ENCODE results near the gene RGS19.

RGS19 gene

DNA sequence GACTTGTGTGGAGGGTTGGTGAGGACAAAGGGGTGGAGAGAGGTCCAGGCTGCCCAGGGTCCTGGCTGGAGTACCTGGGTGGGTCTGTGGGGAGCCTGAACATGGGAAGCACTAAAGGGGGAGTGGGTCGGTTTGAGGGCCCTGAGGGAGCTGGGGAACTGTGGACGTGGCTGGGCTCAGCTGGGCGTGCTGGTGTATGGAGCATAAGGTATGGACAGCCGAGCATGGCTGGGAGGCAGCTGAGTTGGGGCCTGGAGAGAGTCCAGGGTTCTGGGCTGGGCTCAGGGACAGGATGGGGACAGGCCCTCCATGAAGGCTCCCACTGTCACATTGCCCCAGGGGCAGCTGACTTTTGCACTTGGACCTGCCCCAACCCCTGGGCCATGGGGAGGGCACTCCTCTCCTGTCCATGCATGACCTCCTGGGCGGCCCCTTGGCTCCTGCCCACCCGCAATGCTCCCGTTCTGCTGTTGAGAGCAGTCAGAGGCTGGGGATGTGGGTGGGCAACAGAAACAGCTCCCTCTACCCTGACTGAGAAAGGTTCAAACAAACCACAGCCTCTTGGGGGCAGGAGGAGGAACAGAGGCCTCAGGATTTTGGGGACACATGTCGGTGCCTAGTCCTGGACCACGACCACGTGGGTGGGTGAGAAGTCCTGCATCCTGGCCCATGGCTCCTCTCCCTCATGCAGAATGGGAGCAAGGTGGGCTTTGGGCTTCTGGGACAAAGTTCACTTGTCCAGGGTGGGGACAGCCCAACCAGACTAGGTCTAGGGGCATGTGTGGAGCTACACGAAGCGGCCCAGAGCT lies 38.9 kb downstream of the RGS19 start:
- peaks cover 57% of the 10 kb centered on the region for H3K27me3 ChIP-seq (ENCODE audit: control insufficient read depth, insufficient read depth, low read length)
- no peak overlapping the region for H3K4me3 ChIP-seq (ENCODE audit: low read length)
- no peak overlapping the region for H3K9ac ChIP-seq (ENCODE audit: low read depth, low read length)
- no peaks in the 10 kb centered on the region for H3K36me3 ChIP-seq (ENCODE audit: insufficient read depth, low read length)
- peaks cover 19% of the 10 kb centered on the region for H3K4me1 ChIP-seq (ENCODE audit: control insufficient read depth, insufficient read depth, low read length)
- no peaks in the 10 kb centered on the region for H3K9me3 ChIP-seq (replicated peaks; ENCODE audit: low read length)
- no peak overlapping the region for H3K4me2 ChIP-seq (ENCODE audit: low read length)

DNA sequence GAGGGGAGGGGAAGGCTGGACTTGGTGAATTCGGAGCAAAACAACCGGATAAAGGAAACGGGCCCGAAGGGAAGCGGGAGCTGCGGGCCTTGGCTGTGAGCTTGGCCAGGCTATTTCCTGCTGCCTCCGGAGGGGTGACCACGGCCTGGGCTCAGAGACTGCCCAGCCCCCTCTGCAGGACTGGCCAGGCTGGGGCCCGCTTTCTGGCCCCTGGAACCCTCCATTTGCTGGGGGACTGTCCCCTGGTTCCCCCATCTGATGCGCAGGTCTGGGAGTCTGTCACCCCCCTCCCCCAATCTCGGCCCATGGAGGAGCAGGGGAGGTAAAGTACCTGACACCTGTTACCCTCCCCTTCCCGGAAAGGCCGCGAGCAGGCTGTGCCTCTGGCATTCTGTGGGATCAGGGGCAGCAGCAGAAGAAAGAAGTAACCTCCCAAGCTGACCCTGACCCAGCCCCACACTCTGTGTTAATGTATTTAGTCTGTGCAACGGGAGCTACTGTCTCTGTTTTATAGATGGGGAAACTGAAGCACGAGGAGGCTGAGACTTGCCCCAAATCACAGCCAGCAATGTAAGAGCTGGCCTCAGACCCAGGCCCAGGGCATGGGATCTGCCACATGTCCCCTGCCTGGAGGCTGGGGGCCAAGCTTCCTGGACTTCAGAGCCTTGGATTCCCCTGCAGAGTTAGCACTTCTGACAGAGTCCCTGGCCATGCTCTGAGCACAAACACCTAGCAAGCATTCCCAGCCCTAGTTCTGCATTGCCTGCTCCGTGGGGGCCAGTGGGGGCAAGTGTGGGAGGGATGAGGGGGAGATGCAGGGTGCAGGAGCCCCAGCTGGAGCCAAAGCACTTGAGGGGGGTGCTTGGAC lies 39.8 kb downstream of the RGS19 start:
- Histone ChIP-seq H3K4me3 (ENCODE audit: low read length) (peak overlapping the region; percentile 58), H3K9ac (ENCODE audit: low read depth, low read length) (no peak overlapping the region), H3K4me2 (ENCODE audit: low read length) (peak overlapping the region; percentile 79), H3K27me3 (ENCODE audit: control insufficient read depth, insufficient read depth, low read length) (peaks cover 53% of the 10 kb centered on the region), H3K4me1 (ENCODE audit: control insufficient read depth, insufficient read depth, low read length) (peaks cover 14% of the 10 kb centered on the region), H3K36me3 (ENCODE audit: insufficient read depth, low read length) (peaks cover 1% of the 10 kb centered on the region), H3K9me3 (replicated peaks; ENCODE audit: low read length) (no peaks in the 10 kb centered on the region)

DNA sequence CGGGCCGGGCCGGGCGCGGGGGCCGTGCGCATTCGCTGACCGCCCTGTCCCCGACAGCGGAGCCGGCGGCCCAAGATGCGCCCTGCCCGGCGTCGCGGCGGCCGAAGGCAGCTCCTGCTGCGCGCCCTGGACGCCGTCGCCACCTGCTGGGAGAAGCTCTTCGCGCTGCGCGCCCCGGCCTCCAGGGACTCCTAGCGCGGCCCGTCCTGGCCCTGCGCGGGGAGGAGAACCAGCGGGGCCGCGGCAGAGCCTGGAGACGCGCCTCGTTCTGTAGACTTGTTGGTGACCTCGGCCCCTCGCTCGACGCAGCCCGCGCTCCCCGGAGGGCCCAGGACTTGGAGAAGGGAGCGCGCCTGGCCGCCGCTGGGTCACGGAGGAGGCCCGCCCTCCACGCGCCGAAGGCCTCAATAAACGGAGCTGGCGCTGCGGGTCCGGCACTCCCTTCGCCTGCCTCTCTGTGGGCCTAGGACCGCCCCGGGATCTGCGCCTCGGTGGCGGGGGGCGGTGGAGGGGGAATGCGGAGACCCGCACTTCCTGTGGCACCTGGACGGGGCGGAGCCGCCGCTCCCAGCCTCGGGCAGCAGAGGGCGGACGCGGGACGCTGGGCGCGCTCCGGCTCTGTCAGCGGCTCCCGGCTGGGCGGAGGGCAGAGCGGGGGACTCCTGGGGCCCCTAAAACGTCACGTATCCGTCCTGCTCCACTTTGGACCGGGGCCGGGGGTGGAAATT lies 40.6 kb downstream of the RGS19 start:
- peak overlapping the region; percentile 58 for H3K4me3 ChIP-seq (ENCODE audit: low read length)
- H3K4me1 ChIP-seq (ENCODE audit: control insufficient read depth, insufficient read depth, low read length): peaks cover 19% of the 10 kb centered on the region
- H3K4me2 ChIP-seq (ENCODE audit: low read length): peak overlapping the region; percentile 79
- peaks cover 9% of the 10 kb centered on the region for H3K36me3 ChIP-seq (ENCODE audit: insufficient read depth, low read length)
- H3K9me3 ChIP-seq (replicated peaks; ENCODE audit: low read length): no peaks in the 10 kb centered on the region
- H3K27me3 ChIP-seq (ENCODE audit: control insufficient read depth, insufficient read depth, low read length): peaks cover 53% of the 10 kb centered on the region
- no peak overlapping the region for H3K9ac ChIP-seq (ENCODE audit: low read depth, low read length)

DNA sequence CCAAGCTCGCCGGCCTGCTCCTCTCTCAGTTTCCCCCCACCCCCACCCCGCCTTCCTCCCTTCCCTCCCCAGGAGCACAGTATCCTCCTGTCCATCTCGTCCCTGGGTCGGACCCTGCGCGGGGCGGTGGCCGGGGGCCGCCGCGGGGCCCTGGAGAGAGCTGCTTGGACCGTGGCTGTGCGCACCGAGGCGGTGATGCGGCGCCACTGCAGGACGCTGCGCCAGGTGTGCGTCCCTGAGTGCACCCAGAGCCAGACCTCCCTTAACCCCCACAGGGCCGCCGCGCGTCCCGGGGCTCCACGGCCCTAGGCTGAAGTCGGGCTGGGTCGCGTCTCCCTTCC lies 41.1 kb downstream of the RGS19 start:
- Histone ChIP-seq H3K4me3 (ENCODE audit: low read length) (no peak overlapping the region), H3K4me1 (ENCODE audit: control insufficient read depth, insufficient read depth, low read length) (peaks cover 20% of the 10 kb centered on the region), H3K27me3 (ENCODE audit: control insufficient read depth, insufficient read depth, low read length) (peaks cover 53% of the 10 kb centered on the region), H3K4me2 (ENCODE audit: low read length) (peak overlapping the region; percentile 79), H3K9me3 (replicated peaks; ENCODE audit: low read length) (no peaks in the 10 kb centered on the region), H3K9ac (ENCODE audit: low read depth, low read length) (no peak overlapping the region), H3K36me3 (ENCODE audit: insufficient read depth, low read length) (peaks cover 11% of the 10 kb centered on the region)

DNA sequence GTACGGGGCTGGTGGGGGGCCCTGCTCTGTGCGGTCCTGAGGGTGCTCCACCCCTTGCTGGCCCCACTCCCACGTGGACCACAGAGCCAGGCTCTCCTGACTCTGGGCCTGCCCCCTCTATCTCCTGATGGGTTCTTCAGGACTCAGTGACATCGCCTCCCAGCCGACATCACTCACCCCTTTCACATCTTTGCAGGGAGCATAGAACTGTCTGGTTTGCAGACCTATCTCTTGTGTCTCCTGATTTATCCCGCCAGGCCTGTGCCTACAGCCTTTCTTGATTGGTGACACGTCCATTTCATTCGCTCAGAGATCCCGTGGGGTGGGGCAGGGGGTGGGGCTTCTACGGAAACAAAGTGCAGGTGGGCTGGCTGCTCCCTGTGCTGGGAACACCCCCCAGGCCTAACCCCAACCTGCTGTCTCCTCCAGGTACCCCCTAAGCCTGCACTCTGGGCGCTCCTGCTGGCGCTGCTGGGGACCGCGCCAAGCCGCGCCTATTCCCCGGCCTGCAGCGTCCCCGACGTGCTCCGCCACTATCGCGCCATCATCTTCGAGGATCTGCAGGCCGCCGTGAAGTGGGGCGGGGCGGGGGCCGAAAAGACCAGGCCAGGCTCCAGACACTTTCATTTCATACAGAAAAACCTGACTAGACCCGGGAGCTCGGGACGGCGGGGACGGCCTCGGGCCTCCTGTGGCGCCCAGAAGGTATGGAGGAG lies 41.7 kb downstream of the RGS19 start:
- Histone ChIP-seq H3K36me3 (ENCODE audit: insufficient read depth, low read length) (peaks cover 17% of the 10 kb centered on the region), H3K9ac (ENCODE audit: low read depth, low read length) (no peak overlapping the region), H3K27me3 (ENCODE audit: control insufficient read depth, insufficient read depth, low read length) (peaks cover 53% of the 10 kb centered on the region), H3K4me3 (ENCODE audit: low read length) (no peak overlapping the region), H3K4me1 (ENCODE audit: control insufficient read depth, insufficient read depth, low read length) (peaks cover 20% of the 10 kb centered on the region), H3K9me3 (replicated peaks; ENCODE audit: low read length) (no peaks in the 10 kb centered on the region), H3K4me2 (ENCODE audit: low read length) (no peak overlapping the region)

DNA sequence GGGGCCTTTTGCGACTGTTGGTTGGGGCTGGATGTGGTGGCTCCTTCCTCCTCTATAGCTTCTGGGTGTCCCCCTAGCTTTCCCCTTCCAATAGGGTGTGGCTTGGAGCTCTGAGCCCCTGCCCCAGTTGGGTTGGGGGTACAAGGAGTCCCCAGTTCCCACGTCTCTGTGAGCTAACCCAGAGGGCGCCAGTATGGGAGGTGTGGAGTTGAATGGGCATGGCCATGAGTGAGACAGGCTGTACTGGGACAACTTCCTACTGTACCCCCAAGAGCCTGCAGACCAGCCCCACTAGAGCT lies 42.2 kb downstream of the RGS19 start:
- Histone ChIP-seq H3K9me3 (replicated peaks; ENCODE audit: low read length) (no peaks in the 10 kb centered on the region), H3K27me3 (ENCODE audit: control insufficient read depth, insufficient read depth, low read length) (peaks cover 50% of the 10 kb centered on the region), H3K36me3 (ENCODE audit: insufficient read depth, low read length) (peaks cover 20% of the 10 kb centered on the region), H3K4me1 (ENCODE audit: control insufficient read depth, insufficient read depth, low read length) (peaks cover 17% of the 10 kb centered on the region), H3K4me3 (ENCODE audit: low read length) (no peak overlapping the region), H3K4me2 (ENCODE audit: low read length) (no peak overlapping the region), H3K9ac (ENCODE audit: low read depth, low read length) (no peak overlapping the region)

DNA sequence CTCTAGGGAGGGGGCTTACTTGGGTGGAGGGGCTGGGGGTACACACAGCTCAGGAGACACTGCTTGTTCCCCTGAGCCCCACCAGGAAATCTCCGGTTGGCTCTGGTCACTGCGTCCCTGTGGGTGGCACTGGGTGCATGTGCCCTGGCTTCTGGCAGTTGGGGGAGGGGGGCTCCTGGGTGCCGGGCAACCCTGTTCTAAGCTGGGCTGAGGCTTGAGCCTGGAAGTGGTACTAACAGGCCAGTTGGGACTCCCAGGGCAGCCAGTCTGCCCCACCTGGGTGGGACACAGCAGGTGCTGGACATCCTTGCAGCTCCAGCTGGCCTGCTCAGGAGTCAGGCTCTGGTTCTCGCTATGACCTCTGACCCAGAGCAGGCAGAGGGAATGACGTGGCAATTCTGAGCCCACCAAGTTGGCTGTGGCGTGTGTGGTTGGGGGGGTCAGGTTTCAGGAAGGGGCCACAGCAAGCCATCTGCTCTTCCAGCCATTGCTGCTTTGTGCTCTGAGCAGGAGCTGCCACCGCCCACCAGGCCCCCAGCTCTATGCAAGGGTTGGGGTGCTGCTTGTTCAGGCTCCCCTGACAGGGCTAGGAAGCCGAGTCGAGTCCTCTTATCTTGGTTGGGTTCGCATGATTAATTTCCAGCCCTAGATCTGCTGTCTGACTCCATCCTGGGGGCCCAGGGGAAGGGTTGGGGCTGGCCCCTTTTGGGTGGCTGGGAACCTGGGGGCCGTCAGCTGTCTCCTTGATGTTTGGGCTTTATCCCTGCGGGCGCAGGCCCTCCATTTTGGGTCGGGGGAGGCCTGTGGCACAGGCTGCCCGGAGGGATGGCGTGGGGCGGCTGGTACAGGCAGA lies 42.7 kb downstream of the RGS19 start:
- Histone ChIP-seq H3K36me3 (ENCODE audit: insufficient read depth, low read length) (peaks cover 26% of the 10 kb centered on the region), H3K4me1 (ENCODE audit: control insufficient read depth, insufficient read depth, low read length) (peaks cover 12% of the 10 kb centered on the region), H3K9me3 (replicated peaks; ENCODE audit: low read length) (no peaks in the 10 kb centered on the region), H3K27me3 (ENCODE audit: control insufficient read depth, insufficient read depth, low read length) (peaks cover 44% of the 10 kb centered on the region), H3K9ac (ENCODE audit: low read depth, low read length) (no peak overlapping the region), H3K4me2 (ENCODE audit: low read length) (no peak overlapping the region), H3K4me3 (ENCODE audit: low read length) (no peak overlapping the region)

DNA sequence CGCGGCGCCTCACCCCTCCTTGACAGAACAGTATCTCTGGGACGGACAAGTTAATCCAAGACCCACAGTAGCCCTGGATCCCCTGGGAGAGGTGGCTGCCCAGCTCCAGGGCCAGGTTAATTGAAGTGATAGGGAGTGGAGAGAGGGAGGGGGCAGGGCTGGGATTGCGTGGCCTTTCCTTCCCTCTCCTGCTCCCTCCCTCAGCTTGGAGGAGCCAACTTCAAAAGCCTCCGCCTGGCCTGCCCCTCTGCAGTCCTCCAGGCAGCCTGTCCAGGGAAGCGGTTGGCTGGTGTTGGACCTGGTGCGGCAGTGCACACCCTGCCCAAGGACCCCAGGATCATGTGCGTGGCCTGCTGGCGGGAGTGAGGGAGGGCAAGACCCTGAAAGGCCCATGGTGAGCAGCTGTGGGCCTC lies 43.4 kb downstream of the RGS19 start, which contains the start of gene C20orf204:
C20orf204 (plus strand) TSS at position 250 of the 413 bp plus-strand sequence; CDS start at position 392, 142 bp downstream.
- Histone ChIP-seq H3K27me3 (ENCODE audit: control insufficient read depth, insufficient read depth, low read length) (peaks cover 38% of the 10 kb centered on the region), H3K4me3 (ENCODE audit: low read length) (no peak within 1 kb of the TSS), H3K4me2 (ENCODE audit: low read length) (no peak within 1 kb of the TSS), H3K9me3 (replicated peaks; ENCODE audit: low read length) (no peaks in the 10 kb centered on the region), H3K4me1 (ENCODE audit: control insufficient read depth, insufficient read depth, low read length) (peaks cover 12% of the 10 kb centered on the region), H3K36me3 (ENCODE audit: insufficient read depth, low read length) (peaks cover 29% of the 10 kb centered on the region), H3K9ac (ENCODE audit: low read depth, low read length) (no peak within 1 kb of the TSS)

DNA sequence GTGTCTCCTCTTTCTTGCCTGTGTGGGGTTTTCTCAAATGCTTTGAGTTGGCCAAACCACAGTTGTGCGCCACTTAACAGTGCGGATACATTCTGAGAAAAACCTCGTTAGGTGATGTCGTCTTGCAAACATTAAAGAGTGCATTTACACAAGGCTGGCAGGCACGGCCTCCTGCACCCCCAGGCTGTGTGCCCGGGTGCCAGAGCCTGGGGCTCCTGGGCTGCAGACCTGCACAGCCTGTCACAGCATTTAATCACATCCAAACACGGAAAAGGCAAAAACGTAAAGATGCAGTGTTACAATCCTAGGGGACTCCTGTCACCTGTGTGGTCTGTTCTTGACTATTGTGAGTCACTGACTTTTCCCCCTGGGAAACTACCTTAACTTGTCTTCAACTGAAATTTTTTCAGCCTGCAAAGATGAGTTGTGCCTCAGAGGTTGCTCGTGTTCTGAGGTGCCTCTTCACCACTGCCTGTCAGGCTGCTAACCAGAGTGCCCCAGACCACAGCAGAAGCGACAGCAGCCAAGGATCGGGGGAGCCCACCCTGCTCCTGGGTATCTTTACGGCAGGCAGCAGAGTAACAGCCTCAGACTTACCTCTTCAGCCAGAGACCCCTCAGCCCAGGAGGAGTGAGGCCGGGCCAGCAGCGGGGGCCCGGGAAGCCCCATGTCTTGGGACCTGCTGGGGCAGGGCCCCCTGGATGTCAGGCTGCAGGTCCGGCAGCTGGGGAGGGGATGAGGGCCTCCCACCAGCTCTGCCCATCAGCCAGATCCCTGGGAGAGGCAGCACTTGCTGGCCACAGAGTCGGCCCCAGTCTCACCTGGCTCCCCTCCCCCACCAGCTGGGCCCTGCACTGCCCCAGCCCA lies 44.0 kb downstream of the RGS19 start:
- H3K9me3 ChIP-seq (replicated peaks; ENCODE audit: low read length): no peaks in the 10 kb centered on the region
- no peak overlapping the region for H3K4me3 ChIP-seq (ENCODE audit: low read length)
- no peak overlapping the region for H3K4me2 ChIP-seq (ENCODE audit: low read length)
- peaks cover 32% of the 10 kb centered on the region for H3K27me3 ChIP-seq (ENCODE audit: control insufficient read depth, insufficient read depth, low read length)
- no peak overlapping the region for H3K9ac ChIP-seq (ENCODE audit: low read depth, low read length)
- peaks cover 12% of the 10 kb centered on the region for H3K4me1 ChIP-seq (ENCODE audit: control insufficient read depth, insufficient read depth, low read length)
- peaks cover 34% of the 10 kb centered on the region for H3K36me3 ChIP-seq (ENCODE audit: insufficient read depth, low read length)

All from skeletal muscle satellite cell (primary cell).